Measurements from ENCODE around the gene SGSM1. TPM values are rescaled to one million over a fixed set of nuclear protein-coding genes. Genes with fewer than 3 reads are reported as not detected.

The SGSM1 gene
- total and polyA plus RNA-seq, 2 donors = 0.38 to 0.71 TPM

GRCh38 chr22:24768537-24769374, 37.3 kb upstream of the SGSM1 start:
- H3K27me3 ChIP-seq (ENCODE audit: control insufficient read depth in 2 of 2, insufficient read depth in 1 of 2, low read length in 1 of 2) = peaks cover 0 to 11% of the 10 kb centered on the region in 2 donors
- no peaks in the 10 kb centered on the region for H3K36me3 ChIP-seq (ENCODE audit: control insufficient read depth in 2 of 2, insufficient read depth in 2 of 2, low read length in 1 of 2)
- 61% methylated on average over 8 of the region's 8 CpGs for WGBS
- peak in 7 of 9 donors; percentile 12 to 58 (median 35) for DNase-seq (ENCODE audit: low read depth in 6 of 9, low spot score in 9 of 9)
- H3K9me3 ChIP-seq (ENCODE audit: control insufficient read depth in 2 of 2, insufficient read depth in 1 of 2, low read length in 1 of 2) = no peaks in the 10 kb centered on the region
- H3K4me3 ChIP-seq (ENCODE audit: low read length in 2 of 2) = no peak overlapping the region
- H3K27ac ChIP-seq (ENCODE audit: low read depth in 1 of 2, low read length in 1 of 2) = no peak overlapping the region
- peaks cover 0 to 4% of the 10 kb centered on the region in 2 donors for H3K4me1 ChIP-seq (ENCODE audit: control insufficient read depth in 2 of 2, insufficient read depth in 2 of 2, low read length in 2 of 2)

DNA sequence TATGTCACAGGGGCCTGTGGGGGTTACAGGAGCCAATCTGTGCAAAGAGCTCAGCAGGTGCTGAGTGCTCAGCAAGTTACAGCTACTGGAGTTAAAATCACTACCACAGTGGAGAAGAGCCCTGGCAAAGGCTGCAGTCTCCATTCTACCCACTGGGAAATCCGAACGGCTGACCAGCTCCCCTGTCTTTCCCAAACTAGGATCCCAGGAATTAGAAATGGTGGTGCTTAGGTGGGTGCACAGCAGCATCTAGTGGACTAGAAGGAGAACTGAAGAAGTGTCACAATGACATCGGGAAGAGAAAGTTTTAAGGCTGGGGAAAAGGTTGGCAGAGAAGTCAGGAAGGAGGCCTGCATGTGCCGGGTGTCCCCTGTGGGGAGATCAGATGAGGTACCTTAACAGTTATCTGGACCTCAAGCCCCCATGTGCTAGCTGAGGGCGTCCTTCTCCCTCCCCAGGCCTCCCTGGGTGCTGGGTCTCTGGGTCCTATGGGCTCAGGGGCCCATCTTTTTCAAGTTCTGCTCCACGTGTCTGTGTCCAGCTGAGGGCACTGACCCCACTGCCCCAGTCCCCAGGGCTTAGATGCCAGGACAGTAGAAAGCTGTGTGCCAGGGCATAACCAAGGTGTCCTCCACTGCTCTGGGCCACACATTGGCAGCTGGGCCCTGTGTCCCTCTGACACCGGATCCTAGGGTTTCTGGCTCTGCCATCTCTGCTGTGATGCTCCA, 33.4 kb upstream of the SGSM1 start:
- Histone ChIP-seq H3K4me1 (ENCODE audit: control insufficient read depth in 2 of 2, insufficient read depth in 2 of 2, low read length in 2 of 2) (no peaks in the 10 kb centered on the region), H3K36me3 (ENCODE audit: control insufficient read depth in 2 of 2, insufficient read depth in 2 of 2, low read length in 1 of 2) (no peaks in the 10 kb centered on the region), H3K27ac (ENCODE audit: low read depth in 1 of 2, low read length in 1 of 2) (no peak overlapping the region), H3K9me3 (ENCODE audit: control insufficient read depth in 2 of 2, insufficient read depth in 1 of 2, low read length in 1 of 2) (no peaks in the 10 kb centered on the region), H3K27me3 (ENCODE audit: control insufficient read depth in 2 of 2, insufficient read depth in 1 of 2, low read length in 1 of 2) (peaks cover 0 to 7% of the 10 kb centered on the region in 2 donors), H3K4me3 (ENCODE audit: low read length in 2 of 2) (no peak overlapping the region)
- DNase-seq (ENCODE audit: low read depth in 6 of 9, low spot score in 9 of 9) = no peak
- WGBS = 77% methylated on average over 7 of the region's 7 CpGs

- peaks cover 0 to 7% of the 10 kb centered on the region in 2 donors for H3K27me3 ChIP-seq (ENCODE audit: control insufficient read depth in 2 of 2, insufficient read depth in 1 of 2, low read length in 1 of 2)
- no peak overlapping the region for H3K4me3 ChIP-seq (ENCODE audit: low read length in 2 of 2)
- no peak for DNase-seq (ENCODE audit: low read depth in 6 of 9, low spot score in 9 of 9)
- 77% methylated on average over 11 of the region's 11 CpGs for WGBS
- no peaks in the 10 kb centered on the region for H3K9me3 ChIP-seq (ENCODE audit: control insufficient read depth in 2 of 2, insufficient read depth in 1 of 2, low read length in 1 of 2)
- H3K36me3 ChIP-seq (ENCODE audit: control insufficient read depth in 2 of 2, insufficient read depth in 2 of 2, low read length in 1 of 2) = no peaks in the 10 kb centered on the region
- H3K4me1 ChIP-seq (ENCODE audit: control insufficient read depth in 2 of 2, insufficient read depth in 2 of 2, low read length in 2 of 2) = no peaks in the 10 kb centered on the region
- H3K27ac ChIP-seq (ENCODE audit: low read depth in 1 of 2, low read length in 1 of 2) = no peak overlapping the region
Observed at GRCh38 chr22:24775769-24776492, 30.1 kb upstream of the SGSM1 start.

GRCh38 chr22:24776525-24776924, 29.5 kb upstream of the SGSM1 start:
- no peak for DNase-seq (ENCODE audit: low read depth in 6 of 9, low spot score in 9 of 9)
- Histone ChIP-seq H3K4me3 (ENCODE audit: low read length in 2 of 2) (no peak overlapping the region), H3K27me3 (ENCODE audit: control insufficient read depth in 2 of 2, insufficient read depth in 1 of 2, low read length in 1 of 2) (peaks cover 0 to 7% of the 10 kb centered on the region in 2 donors), H3K9me3 (ENCODE audit: control insufficient read depth in 2 of 2, insufficient read depth in 1 of 2, low read length in 1 of 2) (no peaks in the 10 kb centered on the region), H3K27ac (ENCODE audit: low read depth in 1 of 2, low read length in 1 of 2) (peak overlapping the region in 1 of 2 donors; percentile 27), H3K36me3 (ENCODE audit: control insufficient read depth in 2 of 2, insufficient read depth in 2 of 2, low read length in 1 of 2) (no peaks in the 10 kb centered on the region), H3K4me1 (ENCODE audit: control insufficient read depth in 2 of 2, insufficient read depth in 2 of 2, low read length in 2 of 2) (no peaks in the 10 kb centered on the region)
- 50% methylated on average over 5 of the region's 5 CpGs for WGBS

DNA sequence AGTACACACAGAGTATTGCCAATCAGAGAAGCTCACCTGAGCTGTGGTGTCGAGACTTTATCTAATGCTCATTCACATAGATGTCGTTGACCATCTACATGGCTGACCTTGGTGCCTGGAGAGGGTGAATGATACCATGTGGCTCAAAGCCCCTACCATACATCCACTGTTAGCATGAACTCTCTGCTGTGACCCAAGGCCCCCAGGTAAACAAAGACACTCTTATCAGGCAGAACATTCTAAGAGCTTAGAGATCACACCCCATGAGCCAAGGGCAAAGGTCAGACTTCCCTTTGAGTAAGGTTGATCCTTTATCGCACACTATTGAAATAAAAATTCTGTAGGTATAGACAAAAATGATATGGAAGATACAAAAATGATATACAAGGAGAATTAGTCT, 16.5 kb upstream of the SGSM1 start:
- Histone ChIP-seq H3K27ac (ENCODE audit: low read depth in 1 of 2, low read length in 1 of 2) (no peak overlapping the region), H3K9me3 (ENCODE audit: control insufficient read depth in 2 of 2, insufficient read depth in 1 of 2, low read length in 1 of 2) (no peaks in the 10 kb centered on the region), H3K36me3 (ENCODE audit: control insufficient read depth in 2 of 2, insufficient read depth in 2 of 2, low read length in 1 of 2) (no peaks in the 10 kb centered on the region), H3K4me3 (ENCODE audit: low read length in 2 of 2) (no peak overlapping the region), H3K4me1 (ENCODE audit: control insufficient read depth in 2 of 2, insufficient read depth in 2 of 2, low read length in 2 of 2) (no peaks in the 10 kb centered on the region), H3K27me3 (ENCODE audit: control insufficient read depth in 2 of 2, insufficient read depth in 1 of 2, low read length in 1 of 2) (no peaks in the 10 kb centered on the region)
- WGBS = 93% methylated on average over 3 of the region's 3 CpGs
- DNase-seq (ENCODE audit: low read depth in 6 of 9, low spot score in 9 of 9) = no peak

DNA sequence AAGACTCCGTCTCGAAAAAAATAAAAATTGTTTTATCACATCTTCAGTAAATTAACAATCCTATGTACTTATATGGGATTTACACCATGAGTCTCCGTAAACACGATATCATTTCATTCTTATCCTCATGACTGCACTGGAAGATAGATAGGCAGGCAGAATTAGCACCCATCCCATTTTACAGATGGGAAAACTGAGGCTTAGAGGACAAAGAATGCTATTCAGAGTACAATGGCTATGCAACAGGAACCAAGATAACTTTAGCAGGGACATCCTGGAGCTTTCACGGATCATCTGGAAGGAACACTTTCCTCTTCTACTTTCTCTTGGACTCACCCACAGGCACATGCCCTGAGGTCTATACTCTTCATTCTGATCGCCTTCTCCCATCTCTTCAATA, 14.6 kb upstream of the SGSM1 start:
- no peaks in the 10 kb centered on the region for H3K36me3 ChIP-seq (ENCODE audit: control insufficient read depth in 2 of 2, insufficient read depth in 2 of 2, low read length in 1 of 2)
- H3K27ac ChIP-seq (ENCODE audit: low read depth in 1 of 2, low read length in 1 of 2) = no peak overlapping the region
- no peaks in the 10 kb centered on the region for H3K4me1 ChIP-seq (ENCODE audit: control insufficient read depth in 2 of 2, insufficient read depth in 2 of 2, low read length in 2 of 2)
- no peak for DNase-seq (ENCODE audit: low read depth in 6 of 9, low spot score in 9 of 9)
- no peaks in the 10 kb centered on the region for H3K27me3 ChIP-seq (ENCODE audit: control insufficient read depth in 2 of 2, insufficient read depth in 1 of 2, low read length in 1 of 2)
- no peaks in the 10 kb centered on the region for H3K9me3 ChIP-seq (ENCODE audit: control insufficient read depth in 2 of 2, insufficient read depth in 1 of 2, low read length in 1 of 2)
- WGBS = 96% methylated on average over 6 of the region's 6 CpGs
- H3K4me3 ChIP-seq (ENCODE audit: low read length in 2 of 2) = no peak overlapping the region

GRCh38 chr22:24796056-24796455, 10.0 kb upstream of the SGSM1 start:
- DNase-seq (ENCODE audit: low read depth in 6 of 9, low spot score in 9 of 9) = no peak
- Histone ChIP-seq H3K27me3 (ENCODE audit: control insufficient read depth in 2 of 2, insufficient read depth in 1 of 2, low read length in 1 of 2) (no peaks in the 10 kb centered on the region), H3K4me1 (ENCODE audit: control insufficient read depth in 2 of 2, insufficient read depth in 2 of 2, low read length in 2 of 2) (no peaks in the 10 kb centered on the region), H3K4me3 (ENCODE audit: low read length in 2 of 2) (no peak overlapping the region), H3K36me3 (ENCODE audit: control insufficient read depth in 2 of 2, insufficient read depth in 2 of 2, low read length in 1 of 2) (no peaks in the 10 kb centered on the region), H3K9me3 (ENCODE audit: control insufficient read depth in 2 of 2, insufficient read depth in 1 of 2, low read length in 1 of 2) (no peaks in the 10 kb centered on the region), H3K27ac (ENCODE audit: low read depth in 1 of 2, low read length in 1 of 2) (no peak overlapping the region)
- 87% methylated on average over 3 of the region's 3 CpGs for WGBS

- H3K9me3 ChIP-seq (ENCODE audit: control insufficient read depth in 2 of 2, insufficient read depth in 1 of 2, low read length in 1 of 2) = no peaks in the 10 kb centered on the region
- no peaks in the 10 kb centered on the region for H3K36me3 ChIP-seq (ENCODE audit: control insufficient read depth in 2 of 2, insufficient read depth in 2 of 2, low read length in 1 of 2)
- WGBS = 88% methylated on average over 4 of the region's 4 CpGs
- no peaks in the 10 kb centered on the region for H3K27me3 ChIP-seq (ENCODE audit: control insufficient read depth in 2 of 2, insufficient read depth in 1 of 2, low read length in 1 of 2)
- H3K4me3 ChIP-seq (ENCODE audit: low read length in 2 of 2) = no peak overlapping the region
- DNase-seq (ENCODE audit: low read depth in 6 of 9, low spot score in 9 of 9) = no peak
- no peak overlapping the region for H3K27ac ChIP-seq (ENCODE audit: low read depth in 1 of 2, low read length in 1 of 2)
- no peaks in the 10 kb centered on the region for H3K4me1 ChIP-seq (ENCODE audit: control insufficient read depth in 2 of 2, insufficient read depth in 2 of 2, low read length in 2 of 2)
Observed at GRCh38 chr22:24796860-24797259, 9.2 kb upstream of the SGSM1 start.

Data from thymus (tissue), 11 donors.